GM12878 (cell line): ENCODE results near the gene SORBS2. TPM values are rescaled to one million over a fixed set of nuclear protein-coding genes. Genes with fewer than 3 reads are reported as not detected.

Experiments used
- ATAC-seq: fragments of 200-7000 bp; cut with Tn5 transposase; 3 replicates; pipeline ENCODE4 v1.9.1; 2020; ENCODE audit warnings: mild to moderate bottlenecking, moderate library complexity
- BruUV-seq: library from RNA; stranded (reverse); fragments of 400-500 nt; replicated peaks from 2 replicates; lab custom pipeline; 2021; lab: Mats Ljungman, UMichigan
- CTCF ChIA-PET: fragments of 300-600 bp; sonication (Branson Sonifier 250); formaldehyde crosslinking; extraction: SDS; loops from one replicate; lab custom pipeline; 2021; ENCODE audit warnings: inconsistent platforms; lab: Yijun Ruan, JAX
- POLR2A ChIA-PET: fragments of 350-600 bp; formaldehyde crosslinking; extraction: SDS; loops from one replicate; lab custom pipeline; 2021; ENCODE audit warnings: inconsistent platforms; lab: Charles Lee
- RAD21 ChIA-PET: fragments of 300-600 bp; sonication (Branson Sonifier 250); formaldehyde crosslinking; loops from one replicate; lab custom pipeline; 2023; ENCODE audit warnings: antibody characterized with exemption; ENCODE audit not compliant: unreplicated experiment; lab: Charles Lee
- SMC1A ChIA-PET: fragments of 300-600 bp; sonication (Branson Sonifier 250); formaldehyde crosslinking; loops from one replicate; lab custom pipeline; 2023; ENCODE audit not compliant: unreplicated experiment, uncharacterized antibody; lab: Charles Lee
- DNase-seq: peaks from one replicate; pipeline ENCODE4 v3.0.0-alpha.2; 2011; ENCODE audit warnings: low read depth, low spot score
- FAIRE-seq: peaks from 3 replicates; lab custom pipeline; 2011; peaks lifted over from hg19 to GRCh38; lab: Jason Lieb, UNC
- H2AFZ ChIP-seq: 2 replicates; pipeline ENCODE4 v1.6.0; 2011; ENCODE audit warnings: low read depth, low read length, control low read depth; ENCODE audit not compliant: control insufficient read depth
- H3K27ac ChIP-seq: 2 replicates; pipeline ENCODE4 v1.5.1; 2011; ENCODE audit warnings: control low read depth; ENCODE audit not compliant: control insufficient read depth, insufficient read depth
- H3K27me3 ChIP-seq, 2 experiments: replicated peaks in 1 of 2; 2 replicates each; pipeline versions ENCODE4 v1.6.0 to v1.6.1; 2011; ENCODE audit warnings: low read length in 1 of 2; ENCODE audit not compliant: control insufficient read depth in 2 of 2, insufficient read depth in 2 of 2
- H3K36me3 ChIP-seq, 2 experiments: 2 replicates each; pipeline ENCODE4 v1.5.1; 2011; ENCODE audit warnings: low read length in 1 of 2; ENCODE audit not compliant: control insufficient read depth in 2 of 2, insufficient read depth in 2 of 2
- H3K4me1 ChIP-seq: 2 replicates; pipeline ENCODE4 v1.6.1; 2011; ENCODE audit warnings: mild to moderate bottlenecking, low read length, moderate library complexity, mixed read lengths; ENCODE audit not compliant: control insufficient read depth, insufficient read depth
- H3K4me2 ChIP-seq: 2 replicates; pipeline ENCODE4 v1.6.0; 2011; ENCODE audit warnings: control low read depth; ENCODE audit not compliant: control insufficient read depth, insufficient read depth
- H3K4me3 ChIP-seq: fragments of 200-600 bp; sonication (generic); 2 replicates; pipeline ENCODE4 v1.5.1; 2016
- H3K79me2 ChIP-seq: 2 replicates; pipeline ENCODE4 v1.6.0; 2011; ENCODE audit warnings: low read length; ENCODE audit not compliant: control insufficient read depth, insufficient read depth
- H3K9ac ChIP-seq: 2 replicates; pipeline ENCODE4 v1.8.0; 2011; ENCODE audit warnings: low read length, control low read depth, mixed read lengths; ENCODE audit not compliant: control insufficient read depth, insufficient read depth
- H3K9me3 ChIP-seq: replicated peaks from 3 replicates; pipeline ENCODE4 v1.5.1; 2011; ENCODE audit warnings: mild to moderate bottlenecking, low read length; ENCODE audit not compliant: control insufficient read depth, insufficient read depth
- H4K20me1 ChIP-seq: 2 replicates; pipeline ENCODE4 v1.6.0; 2011; ENCODE audit not compliant: control insufficient read depth, insufficient read depth
- BCL11A ChIP-seq: IDR thresholded peaks from 2 replicates; pipeline ENCODE4 v1.6.1; 2011; ENCODE audit warnings: low read depth, low read length
- DPF2 ChIP-seq: fragments of 450-650 bp; IDR thresholded peaks from 2 replicates; pipeline ENCODE4 v1.6.1; 2017; ENCODE audit warnings: mild to moderate bottlenecking
- EED ChIP-seq: sonication (generic); IDR thresholded peaks from 2 replicates; pipeline ENCODE4 v1.6.1; 2016; ENCODE audit warnings: antibody characterized with exemption, low read depth
- ELK1 ChIP-seq: IDR thresholded peaks from 2 replicates; pipeline ENCODE4 v1.6.1; 2012; ENCODE audit warnings: low read depth, low read length, improper control_type of control experiment
- GABPA ChIP-seq: IDR thresholded peaks from 2 replicates; pipeline ENCODE4 v1.6.1; 2014; ENCODE audit warnings: antibody characterized with exemption, low read depth, mild to moderate bottlenecking, inconsistent platforms
- JUNB ChIP-seq: IDR thresholded peaks from 2 replicates; pipeline ENCODE4 v1.6.1; 2016; ENCODE audit warnings: antibody characterized with exemption, mild to moderate bottlenecking
- RAD51 ChIP-seq: fragments of 450-650 bp; IDR thresholded peaks from 2 replicates; pipeline ENCODE4 v1.6.1; 2016; ENCODE audit warnings: moderate library complexity, mild to moderate bottlenecking, inconsistent platforms
- RB1 ChIP-seq: fragments of 450-650 bp; formaldehyde crosslinking; IDR thresholded peaks from 2 replicates; pipeline ENCODE4 v1.6.1; 2017; ENCODE audit warnings: mild to moderate bottlenecking, borderline replicate concordance
- SMAD5 ChIP-seq: IDR thresholded peaks from 2 replicates; pipeline ENCODE4 v1.6.1; 2016; ENCODE audit warnings: antibody characterized with exemption, low read depth
- WGBS: methylation state at CpG from one replicate; pipeline ENCODE4 v1.1.6; 2016; ENCODE audit warnings: low lambda C conversion rate; ENCODE audit not compliant: insufficient replicate concordance, insufficient coverage; ENCODE audit errors: missing lambda C conversion rate; 5-methylcytosine and 5-hydroxymethylcytosine counted together
- in situ Hi-C: fragments of 300-500 bp; cut with MboI; formaldehyde crosslinking; loops from 9 replicates; pipeline ENCODE4 v1.14.3; 2018; ENCODE audit warnings: mixed read lengths
- intact Hi-C: fragments of 100-400 bp; cut with micrococcal nuclease; formaldehyde crosslinking; loops from one replicate; pipeline ENCODE4 v1.14.2; 2022; ENCODE audit not compliant: unreplicated experiment
- polyA plus RNA-seq, 11 experiments: library from polyadenylated mRNA; depleted of rRNA in 4 of 11; unstranded in 6 of 11; stranded (reverse) in 5 of 11; fragments of >200 nt; fragmentation: Nextera tagmentation in 4 of 11; fragmentation: Illumina TruSeq in 1 of 11; extraction: Ambion mirVana in 4 of 11; extraction: Trizol in 1 of 11; gene quantifications; 1 replicate in 1 of 11; 2 replicates in 10 of 11; pipeline versions ENCODE4 v1.2.1 to v1.2.3, GENCODE V29; 2011 to 2016; ENCODE audit warnings: inconsistent platforms in 2 of 11, missing spikeins in 2 of 11, low read depth in 1 of 11
- total RNA-seq, 4 experiments: library from RNA; depleted of rRNA in 3 of 4; stranded (reverse); fragments of >200 nt in 3 of 4; fragmentation: Illumina TruSeq in 1 of 4; extraction: Trizol in 1 of 4; gene quantifications; 2 replicates each; pipeline versions ENCODE4 v1.2.1 to v1.2.3, GENCODE V29; 2013 to 2021
- TF ChIP-seq, protein P1 (sequence below): fragments of 450-650 bp; IDR thresholded peaks from 2 replicates; pipeline ENCODE4 v1.6.1; 2014; ENCODE audit warnings: mild to moderate bottlenecking

SORBS2 gene
- total and polyA plus RNA-seq, 10 of the 15 experiments (the other 5 are each of a cell fraction or from before 2014, with no cell fraction given): 0.06 to 3.0 (median 0.79) TPM

GRCh38 chr4:185787926-185788679, 23.9 kb downstream of the SORBS2 start:
- Histone ChIP-seq H3K9ac (no peak overlapping the region), H3K27me3 (no peaks in the 10 kb centered on the region), H3K27ac (no peak overlapping the region), H3K79me2 (no peaks in the 10 kb centered on the region), H3K36me3 (no peaks in the 10 kb centered on the region), H3K4me3 (no peak overlapping the region), H3K4me2 (no peak overlapping the region), H2AFZ (no peak overlapping the region), H3K4me1 (peaks cover 4% of the 10 kb centered on the region), H3K9me3 (no peaks in the 10 kb centered on the region), H4K20me1 (no peaks in the 10 kb centered on the region)
- intact Hi-C loops: no loop called here
- ChIA-PET POLR2A (no interaction called here), SMC1A (no interaction called here), CTCF (no interaction called here), RAD21 (no interaction called here)
- ATAC-seq (peak; percentile 60; the same call in 2 of the 3 replicates), FAIRE-seq (no peak), DNase-seq (no peak)
- in situ Hi-C loops: no loop called here
- TF ChIP-seq GABPA: no peak
- no peak for TF ChIP-seq SMAD5
- TF ChIP-seq RAD51: no peak
- 0 out of 2 replicates have a peak, but pooled peaks have one; percentile 12 for TF ChIP-seq BCL11A
- TF ChIP-seq JUNB: peak; percentile 69
- no peak for TF ChIP-seq RB1
- no peak for TF ChIP-seq ELK1
- no peak for TF ChIP-seq DPF2
- TF ChIP-seq EED: no peak
- TF ChIP-seq, protein P1, sequence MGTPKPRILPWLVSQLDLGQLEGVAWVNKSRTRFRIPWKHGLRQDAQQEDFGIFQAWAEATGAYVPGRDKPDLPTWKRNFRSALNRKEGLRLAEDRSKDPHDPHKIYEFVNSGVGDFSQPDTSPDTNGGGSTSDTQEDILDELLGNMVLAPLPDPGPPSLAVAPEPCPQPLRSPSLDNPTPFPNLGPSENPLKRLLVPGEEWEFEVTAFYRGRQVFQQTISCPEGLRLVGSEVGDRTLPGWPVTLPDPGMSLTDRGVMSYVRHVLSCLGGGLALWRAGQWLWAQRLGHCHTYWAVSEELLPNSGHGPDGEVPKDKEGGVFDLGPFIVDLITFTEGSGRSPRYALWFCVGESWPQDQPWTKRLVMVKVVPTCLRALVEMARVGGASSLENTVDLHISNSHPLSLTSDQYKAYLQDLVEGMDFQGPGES: no peak
- WGBS: 36% methylated on average over 16 of the region's 16 CpGs
- no TSS peak for BruUV-seq
